Activated naive CD8-positive, alpha-beta T cell treated with anti-CD3 and anti-CD28 coated beads for 36 hours (primary cell): Measurements from ENCODE around the gene PML. TPM values are rescaled to one million over a fixed set of nuclear protein-coding genes. Genes with fewer than 3 reads are reported as not detected.
A peak's percentile ranks its signal among the peaks of the same experiment; 100 is the strongest.

Experiments used
- DNase-seq: peaks from one replicate; pipeline ENCODE4 v3.0.0; 2021
- H3K27ac Mint-ChIP-seq: one replicate; pipeline ENCODE4 v1.8.0; 2022; ENCODE audit warnings: mild to moderate bottlenecking, moderate library complexity, mixed read lengths
- H3K27me3 Mint-ChIP-seq: one replicate; pipeline ENCODE4 v1.8.0; 2022; ENCODE audit warnings: mild to moderate bottlenecking, mixed read lengths
- H3K36me3 Mint-ChIP-seq: one replicate; pipeline ENCODE4 v1.8.0; 2021; ENCODE audit warnings: mild to moderate bottlenecking, mixed read lengths
- H3K4me1 Mint-ChIP-seq: one replicate; pipeline ENCODE4 v1.8.0; 2021; ENCODE audit warnings: mixed read lengths
- H3K4me3 Mint-ChIP-seq: one replicate; pipeline ENCODE4 v1.8.0; 2022; ENCODE audit warnings: mild to moderate bottlenecking, moderate library complexity, mixed read lengths
- H3K9me3 Mint-ChIP-seq: one replicate; pipeline ENCODE4 v1.8.0; 2022; ENCODE audit warnings: mixed read lengths
- total RNA-seq, 2 experiments: library from RNA; stranded (reverse); gene quantifications; one replicate each; pipeline ENCODE4 v1.2.3, GENCODE V29; 2021

The PML gene, protein sequence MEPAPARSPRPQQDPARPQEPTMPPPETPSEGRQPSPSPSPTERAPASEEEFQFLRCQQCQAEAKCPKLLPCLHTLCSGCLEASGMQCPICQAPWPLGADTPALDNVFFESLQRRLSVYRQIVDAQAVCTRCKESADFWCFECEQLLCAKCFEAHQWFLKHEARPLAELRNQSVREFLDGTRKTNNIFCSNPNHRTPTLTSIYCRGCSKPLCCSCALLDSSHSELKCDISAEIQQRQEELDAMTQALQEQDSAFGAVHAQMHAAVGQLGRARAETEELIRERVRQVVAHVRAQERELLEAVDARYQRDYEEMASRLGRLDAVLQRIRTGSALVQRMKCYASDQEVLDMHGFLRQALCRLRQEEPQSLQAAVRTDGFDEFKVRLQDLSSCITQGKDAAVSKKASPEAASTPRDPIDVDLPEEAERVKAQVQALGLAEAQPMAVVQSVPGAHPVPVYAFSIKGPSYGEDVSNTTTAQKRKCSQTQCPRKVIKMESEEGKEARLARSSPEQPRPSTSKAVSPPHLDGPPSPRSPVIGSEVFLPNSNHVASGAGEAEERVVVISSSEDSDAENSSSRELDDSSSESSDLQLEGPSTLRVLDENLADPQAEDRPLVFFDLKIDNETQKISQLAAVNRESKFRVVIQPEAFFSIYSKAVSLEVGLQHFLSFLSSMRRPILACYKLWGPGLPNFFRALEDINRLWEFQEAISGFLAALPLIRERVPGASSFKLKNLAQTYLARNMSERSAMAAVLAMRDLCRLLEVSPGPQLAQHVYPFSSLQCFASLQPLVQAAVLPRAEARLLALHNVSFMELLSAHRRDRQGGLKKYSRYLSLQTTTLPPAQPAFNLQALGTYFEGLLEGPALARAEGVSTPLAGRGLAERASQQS
- total RNA-seq = 10 to 100 TPM; 53.4 to 54.3 TPM

DNA sequence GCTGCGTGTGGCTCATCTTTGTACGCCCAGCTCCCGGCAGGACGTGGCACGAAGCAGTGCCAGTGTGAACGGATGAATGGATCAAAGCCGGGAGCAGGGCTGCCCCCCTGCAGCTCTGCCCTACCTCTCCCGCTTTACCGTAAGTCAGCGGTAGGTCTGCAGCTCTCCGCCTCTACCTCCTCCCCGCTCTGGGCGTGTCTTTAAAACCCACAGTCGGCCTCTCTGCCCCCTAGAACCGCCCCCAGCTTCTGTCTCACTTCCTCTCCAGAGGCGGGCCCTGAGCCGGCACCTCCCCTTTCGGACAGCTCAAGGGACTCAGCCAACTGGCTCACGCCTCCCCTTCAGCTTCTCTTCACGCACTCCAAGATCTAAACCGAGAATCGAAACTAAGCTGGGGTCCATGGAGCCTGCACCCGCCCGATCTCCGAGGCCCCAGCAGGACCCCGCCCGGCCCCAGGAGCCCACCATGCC is at the start of gene PML:
Gene PML (plus strand): TSS at position 304 of the 471 bp plus-strand sequence. CDS start 97 bp downstream, at position 401.
- H3K9me3 Mint-ChIP-seq = no peaks in the 10 kb centered on the region
- peaks cover 22% of the 10 kb centered on the region for H3K36me3 Mint-ChIP-seq
- peak within 1 kb of the TSS; percentile 90 for H3K27ac Mint-ChIP-seq
- no peaks in the 10 kb centered on the region for H3K27me3 Mint-ChIP-seq
- peaks cover 47% of the 10 kb centered on the region for H3K4me1 Mint-ChIP-seq
- peak; percentile 96 for DNase-seq
- H3K4me3 Mint-ChIP-seq = peak within 1 kb of the TSS; percentile 94

DNA sequence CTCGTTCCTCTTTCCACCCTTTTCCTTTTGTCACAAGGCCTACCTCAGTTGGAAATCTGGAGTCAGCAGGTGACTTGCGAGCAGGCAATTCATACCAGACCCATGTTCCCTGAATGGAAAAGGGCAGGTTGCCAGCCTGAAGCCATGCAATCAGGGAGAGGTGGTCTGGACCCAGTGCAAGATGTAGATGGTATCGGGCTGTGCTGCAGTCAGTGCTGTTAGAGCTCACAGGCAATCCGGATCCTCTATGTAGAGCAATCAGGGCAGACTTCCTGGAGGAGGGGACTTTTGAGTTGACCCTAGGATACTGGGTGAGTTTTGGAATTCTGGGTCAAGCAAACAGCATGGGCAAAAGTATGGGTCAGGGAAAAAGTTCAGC is 49.4 kb upstream of the PML start:
- DNase-seq = no peak
- H3K36me3 Mint-ChIP-seq = no peaks in the 10 kb centered on the region
- no peaks in the 10 kb centered on the region for H3K27me3 Mint-ChIP-seq
- H3K4me1 Mint-ChIP-seq = peaks cover 7% of the 10 kb centered on the region
- H3K27ac Mint-ChIP-seq = no peak overlapping the region
- H3K9me3 Mint-ChIP-seq = no peaks in the 10 kb centered on the region
- no peak overlapping the region for H3K4me3 Mint-ChIP-seq

DNA sequence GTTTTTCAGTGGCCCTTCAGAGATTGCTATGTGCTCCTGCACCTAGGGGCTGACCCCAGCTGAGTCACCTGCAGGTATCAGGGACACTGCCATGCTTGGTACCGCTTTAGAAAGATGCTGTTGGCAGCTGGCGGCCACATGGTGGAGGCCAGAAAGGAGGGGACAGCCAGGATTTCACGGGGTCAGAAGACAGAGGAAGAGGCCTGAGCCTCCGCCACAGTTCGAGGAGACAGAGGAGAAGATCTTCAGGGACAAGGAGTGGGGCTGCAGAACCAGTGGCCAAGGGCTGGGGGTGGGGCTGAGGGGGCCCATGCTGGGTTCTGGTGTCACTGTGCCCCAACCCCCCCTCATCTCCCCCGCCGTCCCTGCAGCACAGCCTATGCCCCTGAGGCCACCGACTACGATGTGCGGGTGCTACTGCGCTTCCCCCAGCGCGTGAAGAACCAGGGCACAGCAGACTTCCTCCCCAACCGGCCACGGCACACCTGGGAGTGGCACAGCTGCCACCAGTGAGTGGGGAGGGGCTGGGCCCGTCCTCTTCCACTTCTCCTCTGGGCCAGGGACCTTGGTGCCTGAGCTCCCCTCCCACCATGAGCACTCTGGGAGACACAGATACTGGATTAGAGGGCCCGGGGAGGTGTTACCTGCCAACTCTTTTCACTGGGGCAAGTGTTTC is 48.3 kb upstream of the PML start:
- Mint-ChIP-seq H3K27ac (no peak overlapping the region), H3K9me3 (no peaks in the 10 kb centered on the region), H3K36me3 (no peaks in the 10 kb centered on the region), H3K27me3 (no peaks in the 10 kb centered on the region), H3K4me1 (peaks cover 8% of the 10 kb centered on the region), H3K4me3 (no peak overlapping the region)
- DNase-seq = no peak

DNA sequence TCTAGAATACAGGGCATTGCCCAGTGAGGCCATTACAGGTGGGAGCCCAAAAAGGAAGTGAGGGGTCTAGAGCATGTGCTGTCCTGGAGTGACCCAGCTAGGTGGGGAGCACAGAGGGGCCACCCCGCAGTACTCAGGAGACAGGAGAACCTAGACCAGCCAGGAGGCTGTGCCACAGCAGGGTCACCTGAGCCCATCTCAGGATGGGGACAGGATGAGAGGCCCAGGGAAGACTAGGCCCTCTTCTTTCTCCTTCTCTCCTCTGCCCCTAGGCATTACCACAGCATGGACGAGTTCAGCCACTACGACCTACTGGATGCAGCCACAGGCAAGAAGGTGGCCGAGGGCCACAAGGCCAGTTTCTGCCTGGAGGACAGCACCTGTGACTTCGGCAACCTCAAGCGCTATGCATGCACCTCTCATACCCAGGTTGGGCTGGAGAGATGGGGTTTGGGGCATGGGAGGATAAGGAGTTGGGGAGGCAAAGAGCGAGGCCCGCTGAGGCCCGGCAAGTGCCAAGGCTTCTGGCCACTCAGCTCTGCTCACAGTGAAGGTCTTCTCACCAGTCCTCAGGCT is 47.6 kb upstream of the PML start:
- Mint-ChIP-seq H3K36me3 (no peaks in the 10 kb centered on the region), H3K4me1 (peaks cover 5% of the 10 kb centered on the region), H3K9me3 (no peaks in the 10 kb centered on the region), H3K4me3 (no peak overlapping the region), H3K27ac (no peak overlapping the region), H3K27me3 (no peaks in the 10 kb centered on the region)
- no peak for DNase-seq

GRCh38 chr15:73947651-73948050 is 46.9 kb upstream of the PML start:
- Mint-ChIP-seq H3K9me3 (no peaks in the 10 kb centered on the region), H3K4me3 (no peak overlapping the region), H3K36me3 (no peaks in the 10 kb centered on the region), H3K27ac (no peak overlapping the region), H3K4me1 (peaks cover 3% of the 10 kb centered on the region), H3K27me3 (no peaks in the 10 kb centered on the region)
- DNase-seq = no peak

DNA sequence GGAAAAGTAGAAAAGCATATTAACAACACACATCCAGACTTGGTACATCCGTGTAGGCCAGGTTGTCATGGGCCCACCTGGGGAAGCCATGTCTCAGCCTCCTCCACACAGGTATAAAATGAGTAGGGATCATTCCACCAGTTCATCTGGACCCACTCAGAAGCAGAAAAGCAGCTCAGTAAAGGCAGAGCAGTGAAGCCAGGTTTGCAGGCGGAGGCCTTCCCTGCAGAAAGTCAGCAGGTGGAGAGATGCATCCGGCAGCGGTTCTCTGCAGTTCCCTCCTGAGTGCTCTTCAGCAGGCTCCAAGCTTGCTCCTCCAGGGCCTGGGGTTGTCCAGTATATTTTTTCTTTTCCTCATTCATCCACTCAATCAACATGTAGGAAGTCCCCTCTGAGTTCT is 46.1 kb upstream of the PML start:
- Mint-ChIP-seq H3K4me3 (no peak overlapping the region), H3K36me3 (no peaks in the 10 kb centered on the region), H3K27me3 (no peaks in the 10 kb centered on the region), H3K4me1 (peaks cover 3% of the 10 kb centered on the region), H3K9me3 (no peaks in the 10 kb centered on the region), H3K27ac (no peak overlapping the region)
- DNase-seq = no peak

DNA sequence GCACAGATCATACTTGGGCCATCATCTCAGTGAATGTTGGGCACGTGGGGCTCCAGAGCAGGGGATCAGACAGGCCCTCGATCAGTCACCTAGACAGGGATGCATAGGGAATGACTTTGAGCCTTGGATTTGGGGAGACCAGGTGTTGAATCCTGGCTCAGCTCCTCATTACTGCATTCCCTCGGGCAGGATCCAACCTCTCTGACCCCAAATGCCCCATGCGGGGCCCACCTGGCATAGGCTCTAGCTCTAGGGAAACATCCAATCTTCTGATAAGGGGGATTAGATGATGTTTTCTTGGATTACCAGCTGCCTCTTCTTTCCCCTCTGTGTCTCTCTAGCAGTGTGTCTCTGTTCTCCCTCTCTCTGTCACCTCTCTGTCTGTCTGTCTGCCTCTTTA is 45.5 kb upstream of the PML start:
- Mint-ChIP-seq H3K4me1 (peaks cover 3% of the 10 kb centered on the region), H3K27me3 (no peaks in the 10 kb centered on the region), H3K4me3 (no peak overlapping the region), H3K36me3 (no peaks in the 10 kb centered on the region), H3K27ac (no peak overlapping the region), H3K9me3 (no peaks in the 10 kb centered on the region)
- DNase-seq = no peak

DNA sequence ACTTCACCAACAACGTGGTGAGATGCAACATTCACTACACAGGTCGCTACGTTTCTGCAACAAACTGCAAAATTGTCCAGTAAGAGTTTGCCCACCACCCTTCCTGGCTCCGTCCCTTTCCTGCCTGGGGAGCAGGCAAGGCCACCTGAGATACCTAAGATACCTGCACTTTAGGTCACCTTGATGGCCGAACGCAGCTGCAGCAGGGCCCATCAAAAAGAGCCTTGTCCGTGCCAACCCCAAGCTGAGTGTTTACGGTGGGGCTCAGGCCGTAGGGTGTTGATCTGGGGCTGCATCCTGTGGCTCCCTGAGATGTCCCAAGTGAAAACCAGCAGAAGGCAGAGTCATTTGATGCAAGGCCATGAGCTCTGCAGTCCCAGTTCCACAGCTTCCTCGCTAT is 45.0 kb upstream of the PML start:
- Mint-ChIP-seq H3K9me3 (no peaks in the 10 kb centered on the region), H3K36me3 (no peaks in the 10 kb centered on the region), H3K27ac (no peak overlapping the region), H3K4me1 (peaks cover 3% of the 10 kb centered on the region), H3K27me3 (no peaks in the 10 kb centered on the region), H3K4me3 (no peak overlapping the region)
- DNase-seq = no peak

DNA sequence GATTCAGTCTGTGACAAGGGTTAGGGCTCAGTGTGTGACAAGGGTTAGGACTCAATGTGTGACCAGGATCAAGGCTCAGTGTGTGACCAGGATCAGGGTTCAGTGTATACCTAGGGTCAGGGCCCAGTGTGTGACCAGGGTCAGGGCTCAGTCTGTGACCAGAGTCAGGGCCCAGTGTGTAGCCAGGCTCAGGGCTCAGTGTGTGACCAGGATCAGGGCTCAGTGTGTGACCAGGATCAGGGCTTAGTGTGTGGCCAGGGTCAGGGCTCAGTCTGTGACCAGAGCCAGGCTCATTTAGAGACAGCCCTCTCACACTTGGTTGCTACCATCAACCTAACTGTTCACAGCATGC is 44.1 kb upstream of the PML start:
- Mint-ChIP-seq H3K27ac (no peak overlapping the region), H3K36me3 (no peaks in the 10 kb centered on the region), H3K4me3 (no peak overlapping the region), H3K9me3 (no peaks in the 10 kb centered on the region), H3K27me3 (no peaks in the 10 kb centered on the region), H3K4me1 (peaks cover 3% of the 10 kb centered on the region)
- DNase-seq = no peak

DNA sequence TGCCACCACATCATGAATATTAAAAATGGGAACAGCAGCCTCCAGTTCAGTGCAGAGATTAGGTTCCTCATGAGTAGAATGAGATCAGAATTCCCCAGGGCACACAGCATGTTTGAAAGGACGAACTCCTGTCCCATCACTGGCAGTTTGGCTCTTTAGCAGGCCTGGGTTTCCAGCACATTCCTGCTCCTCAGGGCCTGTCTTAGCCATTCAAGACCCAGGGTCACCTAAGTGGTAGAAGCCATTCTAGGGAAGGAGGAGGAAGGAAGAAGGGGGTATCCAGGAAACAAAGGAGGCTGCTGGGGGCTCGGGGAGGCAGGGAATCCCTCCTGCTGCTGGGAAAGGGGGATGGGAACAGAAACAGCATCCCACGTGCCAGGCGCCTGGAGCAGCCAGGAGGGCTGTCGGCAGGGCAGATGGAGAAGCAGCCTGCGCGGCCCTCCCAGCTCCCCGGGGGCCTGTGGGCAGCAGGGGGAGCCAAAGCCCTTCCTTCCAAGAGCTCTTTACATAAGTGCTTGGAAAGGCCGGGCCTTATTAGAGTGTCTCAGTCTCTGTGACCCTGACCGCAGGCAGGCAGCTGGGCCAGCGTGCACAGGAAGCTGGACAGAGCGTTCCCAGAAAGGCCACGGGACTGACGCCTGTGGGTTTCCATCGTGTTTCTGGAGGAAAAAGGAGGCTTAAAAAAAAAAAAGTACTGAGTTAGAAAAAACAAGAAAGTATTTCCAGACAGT is 43.5 kb upstream of the PML start:
- Mint-ChIP-seq H3K4me1 (peaks cover 3% of the 10 kb centered on the region), H3K27me3 (no peaks in the 10 kb centered on the region), H3K36me3 (no peaks in the 10 kb centered on the region), H3K9me3 (no peaks in the 10 kb centered on the region), H3K4me3 (no peak overlapping the region), H3K27ac (peak overlapping the region; percentile 73)
- peak; percentile 73 for DNase-seq

- H3K27ac Mint-ChIP-seq = no peak overlapping the region
Observed at GRCh38 chr15:73951601-73952000, 42.9 kb upstream of the PML start.

DNA sequence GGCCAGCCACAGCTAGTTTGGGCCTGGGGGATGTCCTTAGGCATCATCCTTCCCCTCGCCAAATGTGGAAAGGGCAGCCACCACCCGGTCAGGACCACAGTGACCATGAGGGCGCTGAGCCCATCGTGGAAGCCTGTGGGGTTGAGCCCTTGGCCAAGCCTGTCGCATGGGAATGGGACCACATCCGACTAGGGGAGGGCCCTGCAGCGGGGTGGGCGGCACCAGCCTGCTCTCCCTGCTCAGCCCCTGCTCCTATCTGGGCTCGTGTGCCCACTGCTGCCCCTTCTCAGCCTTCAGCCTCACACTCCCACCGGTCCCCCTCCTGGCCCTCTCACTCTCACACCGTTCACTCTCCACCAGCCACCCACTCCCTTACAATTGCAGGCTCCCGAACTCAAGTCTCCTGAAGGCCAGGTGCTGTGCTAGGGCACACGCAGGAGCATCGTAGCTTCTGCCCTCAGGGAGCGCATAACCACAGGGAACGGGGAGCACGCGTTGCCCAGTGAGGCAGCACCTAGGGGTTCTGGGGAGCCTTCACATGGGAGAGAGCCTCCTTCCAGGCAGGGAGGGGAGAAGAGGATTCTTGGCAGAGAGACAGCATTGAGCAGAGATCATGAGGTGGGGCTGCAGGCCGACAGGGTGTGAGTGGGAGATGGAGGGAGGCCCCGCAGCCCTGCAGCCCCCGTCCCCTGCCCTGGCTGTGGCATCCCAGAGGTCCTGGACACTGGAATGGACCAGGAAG is 42.2 kb upstream of the PML start:
- DNase-seq = no peak
- H3K27me3 Mint-ChIP-seq = no peaks in the 10 kb centered on the region
- H3K27ac Mint-ChIP-seq = no peak overlapping the region
- no peak overlapping the region for H3K4me3 Mint-ChIP-seq
- peaks cover 9% of the 10 kb centered on the region for H3K4me1 Mint-ChIP-seq
- no peaks in the 10 kb centered on the region for H3K36me3 Mint-ChIP-seq
- no peaks in the 10 kb centered on the region for H3K9me3 Mint-ChIP-seq

More at GRCh38 chr15:73951601-73952000, 42.9 kb upstream of the PML start:
- H3K27me3 Mint-ChIP-seq = no peaks in the 10 kb centered on the region
- no peak for DNase-seq
- peaks cover 4% of the 10 kb centered on the region for H3K4me1 Mint-ChIP-seq
- no peaks in the 10 kb centered on the region for H3K36me3 Mint-ChIP-seq
- no peak overlapping the region for H3K4me3 Mint-ChIP-seq
- H3K9me3 Mint-ChIP-seq = no peaks in the 10 kb centered on the region

DNA sequence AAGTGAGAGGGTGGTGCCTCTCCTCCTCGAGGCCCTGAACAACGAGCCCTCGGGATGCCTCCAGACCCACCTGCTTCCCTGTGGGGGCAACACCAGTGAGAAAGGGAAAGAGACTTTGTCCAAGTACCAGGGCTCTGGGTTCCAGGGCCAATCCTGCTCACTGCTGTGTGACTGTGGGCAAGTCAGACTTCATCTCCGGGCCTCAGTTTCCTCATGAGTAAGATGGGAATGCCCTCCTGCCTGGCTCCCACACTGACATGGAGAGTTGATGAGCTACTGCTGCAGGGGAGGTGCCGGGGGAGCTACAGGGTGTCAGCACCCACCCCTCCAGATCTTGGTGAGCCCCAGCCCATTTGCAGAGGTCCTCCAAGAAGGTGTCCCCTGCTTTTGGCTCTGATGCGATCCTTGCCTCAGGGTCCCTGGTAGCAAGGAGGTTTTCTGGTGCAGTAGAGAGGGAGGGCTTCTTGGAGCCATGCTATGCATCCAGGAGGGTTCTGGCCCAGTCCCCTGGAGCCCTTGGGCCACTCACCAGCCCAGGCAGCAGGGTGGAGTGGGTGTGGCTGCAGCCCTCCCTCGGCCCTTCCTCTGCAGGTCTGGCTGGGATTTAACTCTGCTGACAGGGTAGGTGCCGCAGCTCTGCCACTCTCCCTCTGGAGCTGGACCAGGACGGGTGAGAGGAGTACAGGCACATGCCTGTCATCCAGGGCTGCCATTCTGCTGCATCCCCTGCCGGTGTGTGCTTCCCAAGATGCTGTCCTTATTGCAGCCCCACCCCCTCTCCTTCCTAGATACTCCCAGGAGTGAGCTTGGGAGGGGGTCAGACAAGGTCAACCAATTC is 41.4 kb upstream of the PML start:
- Mint-ChIP-seq H3K36me3 (no peaks in the 10 kb centered on the region), H3K27me3 (no peaks in the 10 kb centered on the region), H3K4me3 (no peak overlapping the region), H3K4me1 (peaks cover 10% of the 10 kb centered on the region), H3K27ac (no peak overlapping the region), H3K9me3 (no peaks in the 10 kb centered on the region)
- DNase-seq = no peak
